Loucy (cell line): ENCODE data around the gene FRMD4A.

ENCODE experiments used
- H2AFZ ChIP-seq: fragments of 200-600 bp; sonication (generic); 2 replicates; pipeline ENCODE4 v1.6.0; 2016; ENCODE audit warnings: antibody characterized with exemption, mild to moderate bottlenecking, low read length, moderate library complexity
- H3F3A ChIP-seq: fragments of 200-600 bp; 2 replicates; pipeline ENCODE4 v1.6.0; 2016; ENCODE audit warnings: antibody characterized with exemption, low read depth, mild to moderate bottlenecking
- H3K27me3 ChIP-seq: fragments of 200-600 bp; sonication (generic); 2 replicates; pipeline ENCODE4 v1.6.1; 2014; ENCODE audit warnings: low read length, mild to moderate bottlenecking; ENCODE audit not compliant: insufficient read depth, poor library complexity, severe bottlenecking
- H3K36me3 ChIP-seq: fragments of 200-600 bp; sonication (generic); 2 replicates; pipeline ENCODE4 v1.6.1; 2016; ENCODE audit warnings: low read length; ENCODE audit not compliant: insufficient read depth
- H3K4me1 ChIP-seq: fragments of 200-600 bp; sonication (generic); 2 replicates; pipeline ENCODE4 v1.5.1; 2014; ENCODE audit warnings: low read length, mild to moderate bottlenecking; ENCODE audit not compliant: insufficient read depth, poor library complexity, severe bottlenecking
- H3K4me2 ChIP-seq: fragments of 200-600 bp; sonication (generic); 2 replicates; pipeline ENCODE4 v1.6.0; 2014; ENCODE audit warnings: antibody characterized with exemption, low read length, low read depth, mild to moderate bottlenecking; ENCODE audit not compliant: poor library complexity, severe bottlenecking
- H3K4me3 ChIP-seq: fragments of 200-600 bp; sonication (generic); 2 replicates; pipeline ENCODE4 v1.5.1; 2014; ENCODE audit warnings: low read length, mild to moderate bottlenecking, mixed read lengths; ENCODE audit not compliant: poor library complexity, severe bottlenecking
- H3K79me2 ChIP-seq: fragments of 200-600 bp; sonication (generic); 2 replicates; pipeline ENCODE4 v1.6.1; 2014; ENCODE audit warnings: low read length; ENCODE audit not compliant: insufficient read depth
- H3K9ac ChIP-seq: fragments of 200-600 bp; sonication (generic); 2 replicates; pipeline ENCODE4 v1.6.0; 2014; ENCODE audit warnings: mild to moderate bottlenecking, low read depth, low read length, moderate library complexity; ENCODE audit not compliant: poor library complexity, severe bottlenecking
- H3K9me2 ChIP-seq: fragments of 200-600 bp; sonication (generic); replicated peaks from 2 replicates; pipeline ENCODE4 v1.6.1; 2016; ENCODE audit warnings: low read depth, low read length, mixed read lengths
- H3K9me3 ChIP-seq: fragments of 200-600 bp; sonication (generic); 2 replicates; pipeline ENCODE4 v1.6.1; 2014; ENCODE audit warnings: mild to moderate bottlenecking, antibody characterized with exemption, low read length, low read depth; ENCODE audit not compliant: insufficient read depth
- H4K20me1 ChIP-seq: fragments of 200-600 bp; sonication (generic); 2 replicates; pipeline ENCODE4 v1.6.0; 2014; ENCODE audit warnings: antibody characterized with exemption, low read length, mild to moderate bottlenecking; ENCODE audit not compliant: insufficient read depth, poor library complexity, severe bottlenecking
- EZH2phosphoT487 ChIP-seq: fragments of 200-600 bp; IDR thresholded peaks from 2 replicates; pipeline ENCODE4 v1.6.1; 2018; ENCODE audit warnings: antibody characterized with exemption, mild to moderate bottlenecking, moderate library complexity, borderline replicate concordance
- TF ChIP-seq, protein P1 (sequence below): fragments of 200-600 bp; sonication (generic); conservative IDR thresholded peaks from 2 replicates; pipeline ENCODE4 v1.5.1; 2014; ENCODE audit warnings: mild to moderate bottlenecking, antibody characterized with exemption, low read length

Gene FRMD4A

DNA sequence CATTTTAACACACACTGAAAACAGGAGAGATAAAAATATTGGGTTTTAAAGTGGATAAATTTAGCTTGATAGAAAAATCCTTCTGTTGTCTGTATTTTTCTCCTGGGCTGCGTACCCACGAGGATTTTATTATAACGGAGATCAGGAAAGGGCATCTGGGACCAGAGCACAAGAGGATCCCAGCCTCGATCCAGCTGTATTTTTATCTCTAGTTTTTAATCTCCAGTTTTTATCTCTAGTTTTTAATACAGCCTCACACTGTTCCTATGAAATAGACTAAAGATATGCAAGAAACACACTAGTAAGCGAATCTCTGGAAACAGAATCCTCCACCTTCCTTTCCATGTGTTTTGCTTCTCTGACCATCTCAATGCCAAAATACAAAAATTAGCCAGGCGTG lies 295.2 kb downstream of the FRMD4A start:
- no peaks in the 10 kb centered on the region for H3K36me3 ChIP-seq
- H3K9me3 ChIP-seq, result no peaks in the 10 kb centered on the region
- no peaks in the 10 kb centered on the region for H3K79me2 ChIP-seq
- H2AFZ ChIP-seq, result no peak overlapping the region
- H3K27me3 ChIP-seq, result no peaks in the 10 kb centered on the region
- TF ChIP-seq EZH2phosphoT487, result no peak
- no peak overlapping the region for H3K9ac ChIP-seq
- no peaks in the 10 kb centered on the region for H4K20me1 ChIP-seq
- no peaks in the 10 kb centered on the region for H3K4me1 ChIP-seq
- H3K4me2 ChIP-seq, result no peak overlapping the region
- H3K9me2 ChIP-seq, result no peaks in the 10 kb centered on the region
- no peak overlapping the region for H3K4me3 ChIP-seq
- H3F3A ChIP-seq, result no peaks in the 10 kb centered on the region

DNA sequence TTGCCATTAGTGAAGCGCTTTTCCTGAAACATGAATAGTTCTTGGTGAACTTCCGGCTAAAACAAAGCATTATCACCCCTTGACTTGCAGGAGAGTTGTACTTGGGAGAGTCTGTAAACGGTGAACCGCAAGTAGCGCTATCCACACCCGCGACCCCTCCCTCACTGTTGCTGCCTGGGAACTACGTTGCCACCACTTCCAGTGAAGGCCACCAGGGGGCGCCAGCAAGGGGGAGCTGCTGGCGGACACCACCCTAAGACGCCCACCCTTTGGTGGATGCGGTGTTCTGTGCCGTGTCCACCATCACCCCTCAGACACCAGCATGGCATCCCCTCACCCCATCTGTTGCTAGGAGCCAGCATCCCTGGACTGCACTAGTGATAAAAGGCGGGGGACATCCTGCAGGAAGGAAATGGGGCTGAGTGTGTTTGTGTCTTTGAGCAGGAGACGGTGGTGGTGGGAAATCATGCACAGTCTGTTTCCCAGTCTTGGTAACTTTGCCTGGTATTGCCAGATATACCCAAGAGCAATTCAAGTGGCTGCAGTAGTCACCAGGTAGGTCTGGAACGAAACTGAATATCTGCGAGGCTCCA lies 298.2 kb downstream of the FRMD4A start:
- Histone ChIP-seq H3K36me3 (no peaks in the 10 kb centered on the region), H3K4me2 (no peak overlapping the region), H3K79me2 (no peaks in the 10 kb centered on the region), H3F3A (no peaks in the 10 kb centered on the region), H3K9ac (no peak overlapping the region), H3K4me3 (no peak overlapping the region), H2AFZ (no peak overlapping the region), H3K27me3 (no peaks in the 10 kb centered on the region), H4K20me1 (no peaks in the 10 kb centered on the region), H3K9me2 (no peaks in the 10 kb centered on the region), H3K9me3 (no peaks in the 10 kb centered on the region), H3K4me1 (no peaks in the 10 kb centered on the region)
- TF ChIP-seq, protein P1, sequence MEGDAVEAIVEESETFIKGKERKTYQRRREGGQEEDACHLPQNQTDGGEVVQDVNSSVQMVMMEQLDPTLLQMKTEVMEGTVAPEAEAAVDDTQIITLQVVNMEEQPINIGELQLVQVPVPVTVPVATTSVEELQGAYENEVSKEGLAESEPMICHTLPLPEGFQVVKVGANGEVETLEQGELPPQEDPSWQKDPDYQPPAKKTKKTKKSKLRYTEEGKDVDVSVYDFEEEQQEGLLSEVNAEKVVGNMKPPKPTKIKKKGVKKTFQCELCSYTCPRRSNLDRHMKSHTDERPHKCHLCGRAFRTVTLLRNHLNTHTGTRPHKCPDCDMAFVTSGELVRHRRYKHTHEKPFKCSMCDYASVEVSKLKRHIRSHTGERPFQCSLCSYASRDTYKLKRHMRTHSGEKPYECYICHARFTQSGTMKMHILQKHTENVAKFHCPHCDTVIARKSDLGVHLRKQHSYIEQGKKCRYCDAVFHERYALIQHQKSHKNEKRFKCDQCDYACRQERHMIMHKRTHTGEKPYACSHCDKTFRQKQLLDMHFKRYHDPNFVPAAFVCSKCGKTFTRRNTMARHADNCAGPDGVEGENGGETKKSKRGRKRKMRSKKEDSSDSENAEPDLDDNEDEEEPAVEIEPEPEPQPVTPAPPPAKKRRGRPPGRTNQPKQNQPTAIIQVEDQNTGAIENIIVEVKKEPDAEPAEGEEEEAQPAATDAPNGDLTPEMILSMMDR, result peak; percentile 78
- no peak for TF ChIP-seq EZH2phosphoT487

DNA sequence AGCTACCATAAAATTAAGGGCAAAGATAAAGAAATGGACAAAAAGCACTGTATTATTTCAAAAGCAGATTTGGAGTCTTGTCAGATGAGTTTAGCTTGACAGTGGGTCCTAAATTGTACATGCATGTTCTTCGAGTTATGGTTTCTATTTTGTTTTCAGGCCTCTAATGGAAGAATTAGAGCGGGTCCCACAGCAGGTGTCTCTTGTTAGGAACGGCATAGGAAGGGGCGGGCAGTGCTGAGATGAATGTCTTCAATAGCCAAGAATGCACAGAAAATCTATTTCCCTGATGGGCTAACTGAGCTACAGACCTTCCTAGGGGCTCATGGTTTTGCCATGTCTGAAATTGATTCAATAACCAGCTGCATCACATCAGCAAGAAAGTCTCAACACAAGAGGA lies 304.4 kb downstream of the FRMD4A start:
- Histone ChIP-seq H3K9me3 (no peaks in the 10 kb centered on the region), H3K36me3 (no peaks in the 10 kb centered on the region), H4K20me1 (no peaks in the 10 kb centered on the region), H3F3A (no peaks in the 10 kb centered on the region), H3K79me2 (no peaks in the 10 kb centered on the region), H3K4me2 (no peak overlapping the region), H3K9me2 (no peaks in the 10 kb centered on the region), H3K27me3 (no peaks in the 10 kb centered on the region), H3K4me1 (no peaks in the 10 kb centered on the region), H2AFZ (no peak overlapping the region), H3K9ac (no peak overlapping the region), H3K4me3 (no peak overlapping the region)
- TF ChIP-seq EZH2phosphoT487, result no peak
- TF ChIP-seq, protein P1, result no peak
